Trophoblast cell (in vitro differentiated cells and primary cell): ENCODE results near the gene DUS2.

Experiments used
- DNase-seq, 2 donors: peaks; one replicate each; pipeline ENCODE4 v3.0.0-alpha.2; 2016
- H2AFZ ChIP-seq: 2 replicates; pipeline ENCODE4 v1.6.1; 2013; ENCODE audit warnings: low read length, moderate library complexity, mild to moderate bottlenecking; ENCODE audit not compliant: insufficient read depth, poor library complexity
- H2AK5ac ChIP-seq: 2 replicates; pipeline ENCODE4 v1.6.1; 2013; ENCODE audit warnings: mild to moderate bottlenecking, low read length
- H2BK120ac ChIP-seq: 2 replicates; pipeline ENCODE4 v1.6.1; 2013; ENCODE audit warnings: low read length, mild to moderate bottlenecking, moderate library complexity; ENCODE audit not compliant: insufficient read depth, poor library complexity
- H2BK12ac ChIP-seq: 2 replicates; pipeline ENCODE4 v1.6.1; 2013; ENCODE audit warnings: mild to moderate bottlenecking, low read length, moderate library complexity
- H2BK5ac ChIP-seq: 2 replicates; pipeline ENCODE4 v1.6.1; 2013; ENCODE audit warnings: low read length, low read depth, moderate library complexity, mild to moderate bottlenecking; ENCODE audit not compliant: poor library complexity
- H3K14ac ChIP-seq: 2 replicates; pipeline ENCODE4 v1.6.1; 2013; ENCODE audit warnings: mild to moderate bottlenecking, low read length
- H3K18ac ChIP-seq: 2 replicates; pipeline ENCODE4 v1.6.1; 2013; ENCODE audit warnings: mild to moderate bottlenecking, low read length
- H3K23ac ChIP-seq: 2 replicates; pipeline ENCODE4 v1.6.1; 2013; ENCODE audit warnings: low read length
- H3K27ac ChIP-seq: 2 replicates; pipeline ENCODE4 v1.5.1; 2013; ENCODE audit warnings: low read depth, mild to moderate bottlenecking, inconsistent platforms, low read length, moderate library complexity
- H3K27me3 ChIP-seq: 2 replicates; pipeline ENCODE4 v1.6.1; 2013; ENCODE audit warnings: inconsistent platforms, mild to moderate bottlenecking, low read length, moderate library complexity; ENCODE audit not compliant: insufficient read depth
- H3K36me3 ChIP-seq, 2 experiments: 1 replicate in 1 of 2; 2 replicates in 1 of 2; pipeline ENCODE4 v1.6.1; 2013; ENCODE audit warnings: low read length in 2 of 2, mild to moderate bottlenecking in 2 of 2, moderate library complexity in 1 of 2; ENCODE audit not compliant: insufficient read depth in 2 of 2, control insufficient read depth in 1 of 2
- H3K4ac ChIP-seq: 2 replicates; pipeline ENCODE4 v1.6.1; 2013; ENCODE audit warnings: low read depth, mild to moderate bottlenecking, low read length, moderate library complexity
- H3K4me1 ChIP-seq, 2 experiments: 1 replicate in 1 of 2; 2 replicates in 1 of 2; pipeline ENCODE4 v1.6.1; 2013; ENCODE audit warnings: low read length in 2 of 2, mild to moderate bottlenecking in 2 of 2, moderate library complexity in 1 of 2; ENCODE audit not compliant: insufficient read depth in 2 of 2, control insufficient read depth in 1 of 2
- H3K4me2 ChIP-seq: 2 replicates; pipeline ENCODE4 v1.6.1; 2013; ENCODE audit warnings: inconsistent platforms, mild to moderate bottlenecking, low read length, moderate library complexity
- H3K4me3 ChIP-seq: 2 replicates; pipeline ENCODE4 v1.5.1; 2013; ENCODE audit warnings: mild to moderate bottlenecking, low read depth, low read length, inconsistent platforms
- H3K79me1 ChIP-seq: one replicate; pipeline ENCODE4 v1.6.1; 2013; ENCODE audit warnings: low read length
- H3K79me2 ChIP-seq: 2 replicates; pipeline ENCODE4 v1.6.1; 2013; ENCODE audit warnings: low read length, mild to moderate bottlenecking; ENCODE audit not compliant: control insufficient read depth, insufficient read depth, poor library complexity
- H3K9ac ChIP-seq: 2 replicates; pipeline ENCODE4 v1.6.1; 2013; ENCODE audit warnings: mild to moderate bottlenecking, low read length
- H3K9me3 ChIP-seq: 2 replicates; pipeline ENCODE4 v1.6.1; 2013; ENCODE audit warnings: low read depth, mild to moderate bottlenecking, control low read depth, inconsistent platforms, low read length; ENCODE audit not compliant: insufficient read depth
- H4K12ac ChIP-seq: 2 replicates; pipeline ENCODE4 v1.6.1; 2013; ENCODE audit warnings: low read depth, mild to moderate bottlenecking, low read length, moderate library complexity
- H4K8ac ChIP-seq: 2 replicates; pipeline ENCODE4 v1.6.1; 2013; ENCODE audit warnings: low read depth, mild to moderate bottlenecking, low read length, moderate library complexity
- H4K91ac ChIP-seq: one replicate; pipeline ENCODE4 v1.6.1; 2013; ENCODE audit warnings: low read depth, mild to moderate bottlenecking, low read length, moderate library complexity
- WGBS: extraction: QIAGEN DNeasy Blood & Tissue Kit; methylation state at CpG from one replicate; pipeline ENCODE4 v1.1.7; 2013; ENCODE audit warnings: missing lambda C conversion rate; ENCODE audit not compliant: insufficient read length, insufficient coverage; ENCODE audit errors: extremely low coverage; 5-methylcytosine and 5-hydroxymethylcytosine counted together

Gene DUS2

DNA sequence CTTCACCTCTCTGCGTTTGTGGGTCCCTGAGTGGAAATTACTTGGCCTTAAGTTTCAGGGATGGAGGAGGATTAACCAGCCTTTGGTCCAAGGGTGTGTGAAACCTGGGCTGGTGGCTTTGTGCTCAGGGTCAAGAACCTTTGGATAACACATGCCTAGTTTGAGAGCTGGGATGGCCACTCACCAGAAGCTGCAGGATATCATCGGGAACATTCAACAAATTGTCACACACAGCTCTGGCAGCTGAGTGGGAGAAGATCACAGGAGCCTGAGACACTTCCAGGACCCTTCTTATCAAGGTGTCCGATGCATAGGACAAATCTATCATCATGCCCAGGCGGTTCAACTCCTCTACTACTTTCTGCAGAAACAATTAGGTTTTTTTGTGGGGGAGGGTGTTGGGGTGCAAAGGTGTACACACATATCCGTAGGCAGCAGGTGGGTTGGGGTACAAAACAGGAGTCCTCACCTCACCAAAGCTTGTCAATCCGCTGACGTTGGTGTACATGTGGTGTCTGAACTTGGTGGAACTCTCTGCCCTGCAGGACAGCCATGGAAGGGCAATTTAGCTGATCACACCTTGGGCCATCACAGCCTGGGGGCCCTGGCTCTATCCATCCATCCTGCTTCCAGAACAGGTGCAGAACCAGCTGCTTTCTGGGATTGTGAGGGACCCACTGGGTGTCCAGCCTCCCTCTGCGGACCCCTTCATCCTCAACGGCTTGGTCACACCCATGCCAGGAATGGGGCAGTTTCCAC, 45.4 kb upstream of the DUS2 start:
- Histone ChIP-seq H2AFZ (no peak overlapping the region), H3K79me2 (no peaks in the 10 kb centered on the region), H2BK120ac (no peak overlapping the region), H3K9ac (no peak overlapping the region), H3K9me3 (peaks cover 3% of the 10 kb centered on the region), H3K27ac (no peak overlapping the region), H3K36me3 (no peaks in the 10 kb centered on the region), H2BK5ac (no peak overlapping the region), H3K23ac (no peak overlapping the region), H3K27me3 (no peaks in the 10 kb centered on the region), H3K14ac (no peak overlapping the region), H3K4ac (no peak overlapping the region), H4K12ac (no peak overlapping the region), H3K4me2 (no peak overlapping the region), H4K91ac (no peak overlapping the region), H3K18ac (no peak overlapping the region), H3K4me3 (no peak overlapping the region), H2BK12ac (no peak overlapping the region), H4K8ac (no peak overlapping the region), H3K4me1 (no peaks in the 10 kb centered on the region), H2AK5ac (no peak overlapping the region), H3K79me1 (no peaks in the 10 kb centered on the region)
- no peak for DNase-seq
- no CpG with 5 or more reads among the region's 9 CpGs for WGBS

DNA sequence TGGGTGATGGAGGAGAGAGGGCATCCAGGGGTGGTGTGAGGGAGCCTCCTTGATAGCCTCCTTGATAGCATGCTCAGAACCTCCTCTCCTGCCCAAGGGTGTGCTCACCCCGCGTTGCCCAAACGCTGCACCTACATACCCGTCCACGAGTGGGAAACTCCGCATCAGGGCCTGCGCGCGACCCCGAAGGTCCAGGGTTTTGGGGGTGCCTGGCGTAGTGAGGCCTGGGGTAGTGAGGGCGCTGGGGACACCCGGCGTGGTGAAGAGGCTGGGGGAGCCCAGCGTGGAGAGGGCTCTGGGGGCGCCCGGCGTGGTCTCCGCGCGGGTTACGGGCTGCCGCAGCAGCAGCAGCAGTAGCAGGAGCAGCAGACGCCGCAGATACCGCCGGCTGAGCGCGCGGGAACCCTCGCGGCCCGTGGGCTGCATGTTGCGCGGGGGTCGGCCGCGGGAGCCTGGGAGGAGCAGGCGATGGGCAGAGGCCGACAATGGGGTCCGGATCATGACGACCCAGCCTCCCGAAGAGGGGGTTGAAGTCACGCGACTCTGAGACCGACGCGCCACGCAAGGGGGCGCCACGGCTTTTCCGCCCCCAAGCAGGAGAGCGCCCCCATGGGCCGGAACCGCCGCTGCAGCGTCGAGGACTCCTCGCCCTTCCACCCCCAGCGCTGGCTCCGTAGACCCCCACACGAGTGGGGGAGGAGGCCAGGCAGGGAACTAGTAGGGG, 43.0 kb upstream of the DUS2 start, which contains the start of gene DPEP3:
DPEP3 (minus strand) TSS at position 545 of the 724 bp plus-strand sequence; CDS start at position 426, 119 bp downstream.
- Histone ChIP-seq H3K36me3 (no peaks in the 10 kb centered on the region), H3K9me3 (peaks cover 3% of the 10 kb centered on the region), H3K18ac (no peak within 1 kb of the TSS), H3K4me1 (no peaks in the 10 kb centered on the region), H3K27ac (no peak within 1 kb of the TSS), H3K9ac (no peak within 1 kb of the TSS), H3K79me2 (no peaks in the 10 kb centered on the region), H3K79me1 (no peaks in the 10 kb centered on the region), H3K4me3 (no peak within 1 kb of the TSS), H2AFZ (no peak within 1 kb of the TSS), H3K4ac (no peak within 1 kb of the TSS), H2BK120ac (no peak within 1 kb of the TSS), H2BK12ac (no peak within 1 kb of the TSS), H2AK5ac (no peak within 1 kb of the TSS), H3K4me2 (no peak within 1 kb of the TSS), H4K8ac (no peak within 1 kb of the TSS), H3K14ac (no peak within 1 kb of the TSS), H4K91ac (no peak within 1 kb of the TSS), H2BK5ac (no peak within 1 kb of the TSS), H3K23ac (no peak within 1 kb of the TSS), H3K27me3 (no peaks in the 10 kb centered on the region), H4K12ac (no peak within 1 kb of the TSS)
- no CpG with 5 or more reads among the region's 62 CpGs for WGBS
- DNase-seq: no peak

DNA sequence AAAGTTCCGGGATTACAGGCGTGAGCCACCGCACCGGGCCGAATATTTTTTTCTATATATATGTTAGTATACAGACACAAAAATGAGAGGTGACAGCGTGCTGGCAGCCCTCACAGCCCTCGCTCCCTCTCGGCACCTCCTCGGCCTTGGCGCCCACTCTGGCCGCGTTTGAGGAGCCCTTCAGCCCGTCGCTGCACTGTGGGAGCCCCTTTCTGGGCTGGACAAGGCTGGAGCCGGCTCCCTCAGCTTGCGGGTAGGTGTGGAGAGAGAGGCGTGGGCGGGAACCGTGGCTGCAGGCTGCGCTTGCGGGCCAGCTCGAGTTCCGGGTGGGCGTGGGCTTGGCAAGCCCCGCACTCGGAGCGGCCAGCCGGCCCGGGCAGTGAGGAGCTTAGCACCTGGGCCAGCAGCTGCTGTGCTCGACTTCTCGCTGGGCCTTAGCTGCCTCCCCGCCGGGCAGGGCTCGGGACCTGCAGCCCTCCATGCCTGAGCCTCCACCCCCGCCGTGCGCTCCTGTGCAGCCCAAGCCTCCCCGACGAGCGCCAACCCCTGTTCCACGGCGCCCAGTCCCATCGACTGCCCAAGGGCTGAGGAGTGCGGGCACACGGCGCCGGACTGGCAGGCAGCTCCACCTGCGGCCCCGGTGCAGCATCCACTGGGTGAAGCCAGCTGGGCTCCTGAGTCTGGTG, 40.9 kb upstream of the DUS2 start:
- Histone ChIP-seq H3K79me2 (no peaks in the 10 kb centered on the region), H3K9ac (no peak overlapping the region), H4K91ac (no peak overlapping the region), H3K14ac (no peak overlapping the region), H3K79me1 (no peaks in the 10 kb centered on the region), H3K4ac (no peak overlapping the region), H2BK120ac (no peak overlapping the region), H3K18ac (no peak overlapping the region), H3K4me3 (no peak overlapping the region), H2BK12ac (no peak overlapping the region), H4K12ac (no peak overlapping the region), H2AFZ (no peak overlapping the region), H2BK5ac (no peak overlapping the region), H3K36me3 (no peaks in the 10 kb centered on the region), H3K4me1 (no peaks in the 10 kb centered on the region), H3K9me3 (no peaks in the 10 kb centered on the region), H3K27me3 (no peaks in the 10 kb centered on the region), H2AK5ac (no peak overlapping the region), H4K8ac (no peak overlapping the region), H3K27ac (no peak overlapping the region), H3K4me2 (no peak overlapping the region), H3K23ac (no peak overlapping the region)
- no CpG with 5 or more reads among the region's 49 CpGs for WGBS
- DNase-seq: no peak

DNA sequence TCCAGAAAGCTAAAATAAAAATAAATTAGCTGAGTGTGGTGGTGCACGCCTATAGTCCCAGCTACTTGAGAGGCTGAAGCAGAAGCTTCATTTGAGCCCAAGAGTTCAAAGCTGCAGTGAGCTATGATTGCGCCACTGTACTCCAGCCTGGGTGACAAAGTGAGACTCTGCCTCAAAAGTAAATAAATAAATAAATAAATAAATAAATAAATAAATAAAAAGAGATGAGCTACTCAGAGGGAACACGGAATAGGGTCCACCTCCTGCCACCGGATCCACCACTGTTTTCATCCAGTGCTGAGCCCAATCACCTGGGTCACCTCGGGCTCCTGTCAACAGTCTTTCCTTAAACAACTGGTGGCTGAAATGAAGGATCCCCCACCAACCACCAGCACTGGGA, 36.1 kb upstream of the DUS2 start:
- Histone ChIP-seq H3K4me3 (no peak overlapping the region), H4K12ac (no peak overlapping the region), H3K36me3 (no peaks in the 10 kb centered on the region), H3K4me2 (no peak overlapping the region), H3K4me1 (peaks cover 0 to 3% of the 10 kb centered on the region in 2 experiments), H2BK5ac (no peak overlapping the region), H2AFZ (no peak overlapping the region), H3K14ac (no peak overlapping the region), H3K18ac (no peak overlapping the region), H3K27me3 (no peaks in the 10 kb centered on the region), H3K9ac (no peak overlapping the region), H3K79me2 (no peaks in the 10 kb centered on the region), H3K23ac (no peak overlapping the region), H4K8ac (no peak overlapping the region), H3K4ac (no peak overlapping the region), H2BK12ac (no peak overlapping the region), H4K91ac (no peak overlapping the region), H3K9me3 (no peaks in the 10 kb centered on the region), H2BK120ac (no peak overlapping the region), H3K27ac (no peak overlapping the region), H3K79me1 (no peaks in the 10 kb centered on the region), H2AK5ac (no peak overlapping the region)
- WGBS: no CpG with 5 or more reads among the region's 5 CpGs
- DNase-seq: no peak
